Right lobe of liver (tissue), 6 donors: ENCODE data around the gene EIF1AX. TPM values are rescaled to one million over a fixed set of nuclear protein-coding genes. Genes with fewer than 3 reads are reported as not detected.

ENCODE experiments used
- ATAC-seq, 4 donors: fragments of 200-7000 bp; cut with Tn5 transposase; one replicate each; pipeline ENCODE4 v1.9.1; 2020; ENCODE audit warnings: mild to moderate bottlenecking in 4 of 4, moderate library complexity in 4 of 4
- DNase-seq, 3 donors: peaks; one replicate each; pipeline ENCODE4 v3.0.0-alpha.2; 2020
- H3K27ac ChIP-seq, 3 donors: fragments of 200-600 bp; one replicate each; pipeline ENCODE4 v1.8.0; 2022
- H3K27me3 ChIP-seq, 2 donors: fragments of 200-600 bp; one replicate each; pipeline ENCODE4 v1.8.0; 2022
- H3K36me3 ChIP-seq, 4 donors: fragments of 200-600 bp; sonication (generic) in 1 of 4; one replicate each; pipeline versions ENCODE4 v1.5.1 to v1.8.0; 2017 to 2022; ENCODE audit warnings: control low read depth in 1 of 4
- H3K4me1 ChIP-seq, 4 donors: fragments of 200-600 bp; sonication (generic) in 1 of 4; one replicate each; pipeline versions ENCODE4 v1.5.1 to v1.8.0; 2017 to 2022; ENCODE audit warnings: control low read depth in 1 of 4
- H3K4me3 ChIP-seq, 3 donors: fragments of 200-600 bp; one replicate each; pipeline ENCODE4 v1.8.0; 2022
- H3K9me3 ChIP-seq, 4 donors: fragments of 200-600 bp; sonication (generic) in 1 of 4; one replicate each; pipeline versions ENCODE4 v1.5.1 to v1.8.0; 2017 to 2022; ENCODE audit warnings: control low read depth in 1 of 4
- CTCF ChIP-seq, 4 donors: fragments of 200-600 bp in 3 of 4; fragments of 450-650 bp in 1 of 4; IDR thresholded peaks; one replicate each; pipeline versions ENCODE4 v1.5.1 to v1.8.0; 2016 to 2022; ENCODE audit warnings: antibody characterized with exemption in 4 of 4, mild to moderate bottlenecking in 2 of 4
- POLR2A ChIP-seq: fragments of 450-650 bp; IDR thresholded peaks from one replicate; pipeline ENCODE4 v1.6.1; 2017; ENCODE audit warnings: antibody characterized with exemption, mild to moderate bottlenecking
- WGBS: methylation state at CpG from one replicate; pipeline ENCODE4 v1.1.6; 2018; ENCODE audit warnings: low coverage, low lambda C conversion rate; ENCODE audit not compliant: insufficient coverage; ENCODE audit errors: missing lambda C conversion rate; 5-methylcytosine and 5-hydroxymethylcytosine counted together
- intact Hi-C, 2 donors: fragments of 100-400 bp; cut with DNase I; formaldehyde crosslinking; loops; one replicate each; pipeline versions ENCODE4 v1.11.2 to v1.14.1; 2022
- total RNA-seq, 6 experiments: library from RNA; depleted of rRNA in 2 of 6; stranded (reverse); fragments of >200 nt in 2 of 6; fragmentation: NEBNext Ultra II Directional in 3 of 6; extraction: Animal tissue kit (Norgen Biotek cat#: 25700) in 3 of 6; gene quantifications; one replicate each; pipeline versions ENCODE4 v1.1.0 to v1.2.4, GENCODE V29; 2016 to 2023
- donor health status: DM: no; HTN: yes; CAD: no.
- donor health status: DM: no; HTN: no; CAD: no.
- donor health status: DM: no; HTN: no; CAD: no.
- donor health status: DM: no; HTN: yes; CAD: no.
- donor health status: DM: no; HTN: yes; CAD: no.

EIF1AX gene
- total RNA-seq, 6 experiments from 2014 or later, result 31.1 to 71.6 (median 44.4) TPM

GRCh38 chrX:20151689-20152088, 10.1 kb upstream of the EIF1AX start:
- WGBS, result 79% methylated on average over 3 of the region's 3 CpGs
- peaks cover 0 to 8% (median 2%) of the 10 kb centered on the region in 4 donors for H3K4me1 ChIP-seq
- TF ChIP-seq CTCF (IDR thresholded peaks at IDR 0.05) (no peak), POLR2A (no peak)
- H3K27ac ChIP-seq, result no peak overlapping the region
- H3K9me3 ChIP-seq, result no peaks in the 10 kb centered on the region
- H3K36me3 ChIP-seq, result peaks cover 2 to 37% (median 7%) of the 10 kb centered on the region in 4 donors
- no peak overlapping the region for H3K4me3 ChIP-seq
- ATAC-seq (no peak), DNase-seq (no peak)
- intact Hi-C loops, result no loop called here
- H3K27me3 ChIP-seq, result no peaks in the 10 kb centered on the region

- intact Hi-C loops, result no loop called here
- Histone ChIP-seq H3K27ac (peak overlapping the region in 2 of 3 donors; percentile 28 to 45), H3K4me3 (no peak overlapping the region), H3K9me3 (no peaks in the 10 kb centered on the region), H3K27me3 (no peaks in the 10 kb centered on the region), H3K4me1 (peaks cover 0 to 8% (median 2%) of the 10 kb centered on the region in 4 donors), H3K36me3 (peaks cover 0 to 13% (median 2%) of the 10 kb centered on the region in 4 donors)
- ATAC-seq, result peak; percentile 78 to 90 (median 90)
- WGBS, result 20% methylated on average over 2 of the region's 2 CpGs
- DNase-seq, result no peak
- TF ChIP-seq CTCF (IDR thresholded peaks at IDR 0.05), result no peak
Observed at GRCh38 chrX:20149326-20149725, 7.7 kb upstream of the EIF1AX start.

- Histone ChIP-seq H3K27me3 (no peaks in the 10 kb centered on the region), H3K9me3 (no peaks in the 10 kb centered on the region), H3K4me1 (peaks cover 0 to 8% (median 2%) of the 10 kb centered on the region in 4 donors), H3K36me3 (peaks cover 0 to 10% (median 0%) of the 10 kb centered on the region in 4 donors), H3K27ac (no peak overlapping the region), H3K4me3 (no peak overlapping the region)
- TF ChIP-seq POLR2A (no peak), CTCF (IDR thresholded peaks at IDR 0.05) (no peak)
- intact Hi-C loops, result no loop called here
- ATAC-seq, result no peak
- no peak for DNase-seq
- WGBS, result 60% methylated on average over 1 of the region's 1 CpG
Observed at GRCh38 chrX:20147561-20147960, 5.9 kb upstream of the EIF1AX start.

GRCh38 chrX:20144491-20144890, 2.9 kb upstream of the EIF1AX start:
- Histone ChIP-seq H3K27ac (no peak overlapping the region), H3K9me3 (no peaks in the 10 kb centered on the region), H3K4me3 (no peak overlapping the region), H3K27me3 (no peaks in the 10 kb centered on the region), H3K36me3 (no peaks in the 10 kb centered on the region), H3K4me1 (peaks cover 0 to 18% (median 3%) of the 10 kb centered on the region in 4 donors)
- intact Hi-C loops, result no loop called here
- ATAC-seq (no peak), DNase-seq (no peak)
- WGBS, result 95% methylated on average over 3 of the region's 3 CpGs
- no peak for TF ChIP-seq POLR2A
- no peak for TF ChIP-seq CTCF (IDR thresholded peaks at IDR 0.05)

GRCh38 chrX:20143561-20143960, 1.9 kb upstream of the EIF1AX start:
- Histone ChIP-seq H3K27me3 (no peaks in the 10 kb centered on the region), H3K4me3 (no peak overlapping the region), H3K27ac (no peak overlapping the region), H3K36me3 (no peaks in the 10 kb centered on the region), H3K9me3 (no peaks in the 10 kb centered on the region), H3K4me1 (peaks cover 0 to 14% (median 1%) of the 10 kb centered on the region in 4 donors)
- TF ChIP-seq CTCF (IDR thresholded peaks at IDR 0.05) (no peak), POLR2A (no peak)
- intact Hi-C loops, result no loop called here
- DNase-seq (no peak), ATAC-seq (no peak)
- 62% methylated on average over 2 of the region's 2 CpGs for WGBS
